HEK293 (cell line): ENCODE measurements around the gene WDR88.

Experiments used
- ZNF24 ChIP-seq: fragments of 450-650 bp; formaldehyde crosslinking; IDR thresholded peaks from 2 replicates; pipeline ENCODE4 v1.5.1; 2016; ENCODE audit warnings: missing biosample characterization, missing genetic modification characterization
- ZNF311 ChIP-seq: fragments of 450-650 bp; formaldehyde crosslinking; IDR thresholded peaks from 2 replicates; pipeline ENCODE4 v1.5.1; 2017; ENCODE audit warnings: missing biosample characterization, missing genetic modification characterization, borderline replicate concordance
- ZNF37A ChIP-seq: fragments of 450-650 bp; IDR thresholded peaks from 2 replicates; pipeline ENCODE4 v1.5.1; 2018; ENCODE audit warnings: missing biosample characterization, missing genetic modification characterization
- ZNF624 ChIP-seq: fragments of 450-650 bp; formaldehyde crosslinking; IDR thresholded peaks from 2 replicates; pipeline ENCODE4 v1.5.1; 2017; ENCODE audit warnings: missing biosample characterization, missing genetic modification characterization
- ZNF670 ChIP-seq: fragments of 450-650 bp; formaldehyde crosslinking; IDR thresholded peaks from 2 replicates; pipeline ENCODE4 v1.5.1; 2016; ENCODE audit warnings: missing biosample characterization, missing genetic modification characterization, low read depth
- ZNF677 ChIP-seq: fragments of 450-650 bp; IDR thresholded peaks from 2 replicates; pipeline ENCODE4 v1.5.0; 2018; ENCODE audit warnings: missing biosample characterization, mild to moderate bottlenecking, missing genetic modification characterization, moderate library complexity
- ZSCAN30 ChIP-seq: fragments of 450-650 bp; IDR thresholded peaks from 2 replicates; pipeline ENCODE4 v1.5.1; 2018; ENCODE audit warnings: missing biosample characterization, mild to moderate bottlenecking, missing genetic modification characterization, moderate library complexity
- TF ChIP-seq, protein P1 (sequence below): fragments of 450-650 bp; formaldehyde crosslinking; IDR thresholded peaks from 2 replicates; pipeline ENCODE4 v1.5.1; 2016; ENCODE audit warnings: missing biosample characterization, missing genetic modification characterization
- TF ChIP-seq, protein P2 (sequence below): fragments of 450-650 bp; formaldehyde crosslinking; IDR thresholded peaks from 2 replicates; pipeline ENCODE4 v1.5.1; 2016; ENCODE audit warnings: missing biosample characterization, missing genetic modification characterization

GRCh38 chr19:33132021-33132420 is at the start of gene WDR88:
- TF ChIP-seq ZNF24 (tag by site-specific recombination): no peak
- TF ChIP-seq ZNF311 (tag by site-specific recombination): no peak
- TF ChIP-seq, protein P1, sequence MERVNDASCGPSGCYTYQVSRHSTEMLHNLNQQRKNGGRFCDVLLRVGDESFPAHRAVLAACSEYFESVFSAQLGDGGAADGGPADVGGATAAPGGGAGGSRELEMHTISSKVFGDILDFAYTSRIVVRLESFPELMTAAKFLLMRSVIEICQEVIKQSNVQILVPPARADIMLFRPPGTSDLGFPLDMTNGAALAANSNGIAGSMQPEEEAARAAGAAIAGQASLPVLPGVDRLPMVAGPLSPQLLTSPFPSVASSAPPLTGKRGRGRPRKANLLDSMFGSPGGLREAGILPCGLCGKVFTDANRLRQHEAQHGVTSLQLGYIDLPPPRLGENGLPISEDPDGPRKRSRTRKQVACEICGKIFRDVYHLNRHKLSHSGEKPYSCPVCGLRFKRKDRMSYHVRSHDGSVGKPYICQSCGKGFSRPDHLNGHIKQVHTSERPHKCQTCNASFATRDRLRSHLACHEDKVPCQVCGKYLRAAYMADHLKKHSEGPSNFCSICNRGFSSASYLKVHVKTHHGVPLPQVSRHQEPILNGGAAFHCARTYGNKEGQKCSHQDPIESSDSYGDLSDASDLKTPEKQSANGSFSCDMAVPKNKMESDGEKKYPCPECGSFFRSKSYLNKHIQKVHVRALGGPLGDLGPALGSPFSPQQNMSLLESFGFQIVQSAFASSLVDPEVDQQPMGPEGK: no peak
- no peak for TF ChIP-seq ZNF670 (tag by site-specific recombination)
- no peak for TF ChIP-seq ZNF624 (tag by site-specific recombination)
- TF ChIP-seq, protein P2, sequence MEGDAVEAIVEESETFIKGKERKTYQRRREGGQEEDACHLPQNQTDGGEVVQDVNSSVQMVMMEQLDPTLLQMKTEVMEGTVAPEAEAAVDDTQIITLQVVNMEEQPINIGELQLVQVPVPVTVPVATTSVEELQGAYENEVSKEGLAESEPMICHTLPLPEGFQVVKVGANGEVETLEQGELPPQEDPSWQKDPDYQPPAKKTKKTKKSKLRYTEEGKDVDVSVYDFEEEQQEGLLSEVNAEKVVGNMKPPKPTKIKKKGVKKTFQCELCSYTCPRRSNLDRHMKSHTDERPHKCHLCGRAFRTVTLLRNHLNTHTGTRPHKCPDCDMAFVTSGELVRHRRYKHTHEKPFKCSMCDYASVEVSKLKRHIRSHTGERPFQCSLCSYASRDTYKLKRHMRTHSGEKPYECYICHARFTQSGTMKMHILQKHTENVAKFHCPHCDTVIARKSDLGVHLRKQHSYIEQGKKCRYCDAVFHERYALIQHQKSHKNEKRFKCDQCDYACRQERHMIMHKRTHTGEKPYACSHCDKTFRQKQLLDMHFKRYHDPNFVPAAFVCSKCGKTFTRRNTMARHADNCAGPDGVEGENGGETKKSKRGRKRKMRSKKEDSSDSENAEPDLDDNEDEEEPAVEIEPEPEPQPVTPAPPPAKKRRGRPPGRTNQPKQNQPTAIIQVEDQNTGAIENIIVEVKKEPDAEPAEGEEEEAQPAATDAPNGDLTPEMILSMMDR: no peak
- no peak for TF ChIP-seq ZNF37A (tag by site-specific recombination)
- no peak for TF ChIP-seq ZNF677 (tag by site-specific recombination)
- no peak for TF ChIP-seq ZSCAN30 (tag by site-specific recombination)
